Activated CD8-positive, alpha-beta memory T cell treated with anti-CD3 and anti-CD28 coated beads, Interleukin-2, amount 10 ng/mL, durations not matched to agents 7 days and 5 days (primary cell): ENCODE results near the gene SUSD4. TPM values are rescaled to one million over a fixed set of nuclear protein-coding genes. Genes with fewer than 3 reads are reported as not detected.

ENCODE experiments used
- ATAC-seq: fragments of 150-1000 bp; cut with Tn5 transposase; one replicate; pipeline ENCODE4 v1.10.0; 2021; ENCODE audit warnings: moderate library complexity
- CTCF ChIA-PET: fragments of 350-600 bp; sonication (Branson Sonifier 250); formaldehyde crosslinking; loops from one replicate; lab custom pipeline; 2021; ENCODE audit warnings: antibody characterized with exemption; lab: Charles Lee
- DNase-seq: peaks from one replicate; pipeline ENCODE4 v3.0.0-alpha.2; 2020
- H3K27ac Mint-ChIP-seq: one replicate; pipeline ENCODE4 v1.8.0; 2021; ENCODE audit warnings: mild to moderate bottlenecking, mixed read lengths
- H3K27me3 Mint-ChIP-seq: one replicate; pipeline ENCODE4 v1.8.0; 2021; ENCODE audit warnings: mixed read lengths
- H3K36me3 Mint-ChIP-seq: one replicate; pipeline ENCODE4 v1.8.0; 2021; ENCODE audit warnings: mild to moderate bottlenecking, mixed read lengths
- H3K4me1 Mint-ChIP-seq: one replicate; pipeline ENCODE4 v1.8.0; 2021; ENCODE audit warnings: mixed read lengths
- H3K4me3 Mint-ChIP-seq: one replicate; pipeline ENCODE4 v1.8.0; 2021; ENCODE audit warnings: mild to moderate bottlenecking, moderate library complexity, mixed read lengths
- H3K9me3 Mint-ChIP-seq: one replicate; pipeline ENCODE4 v1.8.0; 2022; ENCODE audit warnings: low read depth, mixed read lengths
- total RNA-seq, 2 experiments: library from RNA; stranded (reverse); gene quantifications; one replicate each; pipeline ENCODE4 v1.2.3, GENCODE V29; 2021

SUSD4 gene
- total RNA-seq, 2 experiments from 2014 or later = 0.21 TPM; not detected in 1

DNA sequence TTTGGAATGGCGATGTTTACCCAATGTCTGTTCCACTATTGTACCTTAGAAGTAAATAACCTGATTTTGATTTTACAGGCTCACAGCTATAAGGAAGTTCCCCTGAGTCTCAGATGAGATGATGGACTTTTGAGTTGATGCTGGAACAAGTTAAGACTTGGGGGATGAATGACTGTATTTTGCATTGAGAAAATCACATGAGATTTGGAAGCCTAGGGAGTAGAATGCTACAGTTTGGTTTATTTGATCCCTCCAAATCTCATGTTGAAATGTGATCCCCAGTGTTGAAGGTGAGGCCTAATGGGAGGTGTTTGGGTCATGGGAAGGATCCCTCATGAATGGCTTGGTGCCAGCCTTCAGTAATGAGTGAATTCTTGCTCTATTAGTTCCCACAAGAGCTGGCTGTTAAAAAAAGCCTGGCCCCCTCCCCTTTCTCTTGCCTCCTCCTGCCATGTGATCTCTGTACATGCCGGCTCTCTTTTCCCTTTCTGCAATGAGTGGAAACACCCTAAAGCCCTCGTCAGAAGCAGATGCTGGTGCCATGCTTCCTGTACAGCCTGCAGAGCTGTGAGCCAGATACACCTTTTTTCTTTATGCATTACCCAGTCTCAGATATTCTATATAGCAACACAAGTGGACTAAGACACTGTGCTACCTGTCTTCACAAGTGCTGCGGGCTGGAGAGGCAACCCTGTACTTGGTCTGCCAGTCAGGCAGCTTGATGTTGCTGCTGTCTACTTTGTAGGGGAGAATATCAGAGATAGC, 143.9 kb downstream of the SUSD4 start:
- no peaks in the 10 kb centered on the region for H3K36me3 Mint-ChIP-seq
- no peak overlapping the region for H3K4me3 Mint-ChIP-seq
- CTCF ChIA-PET = no interaction called here
- no peak overlapping the region for H3K27ac Mint-ChIP-seq
- no peaks in the 10 kb centered on the region for H3K27me3 Mint-ChIP-seq
- DNase-seq = peak; percentile 16
- H3K9me3 Mint-ChIP-seq = peaks cover 3% of the 10 kb centered on the region
- ATAC-seq = no peak
- no peaks in the 10 kb centered on the region for H3K4me1 Mint-ChIP-seq

DNA sequence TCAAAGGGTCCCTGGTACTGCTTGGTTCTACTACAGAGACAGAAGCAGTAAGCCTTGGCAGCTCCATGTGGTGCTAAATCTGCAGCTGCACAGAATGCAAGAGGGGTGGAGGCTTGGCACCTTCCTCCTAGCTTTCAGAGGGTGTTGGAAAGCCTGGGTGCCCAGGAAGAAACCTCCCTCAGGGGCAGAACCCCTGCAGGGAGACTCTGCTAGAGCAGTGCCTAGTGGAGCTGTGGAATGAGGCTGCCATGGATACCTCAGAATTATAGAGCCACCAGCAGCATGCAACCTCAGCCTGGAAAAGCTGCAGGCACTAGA, 144.7 kb downstream of the SUSD4 start:
- Mint-ChIP-seq H3K36me3 (no peaks in the 10 kb centered on the region), H3K27ac (no peak overlapping the region), H3K27me3 (no peaks in the 10 kb centered on the region), H3K9me3 (peaks cover 3% of the 10 kb centered on the region), H3K4me3 (no peak overlapping the region), H3K4me1 (no peaks in the 10 kb centered on the region)
- CTCF ChIA-PET = no interaction called here
- peak; percentile 18 for DNase-seq
- ATAC-seq = no peak

DNA sequence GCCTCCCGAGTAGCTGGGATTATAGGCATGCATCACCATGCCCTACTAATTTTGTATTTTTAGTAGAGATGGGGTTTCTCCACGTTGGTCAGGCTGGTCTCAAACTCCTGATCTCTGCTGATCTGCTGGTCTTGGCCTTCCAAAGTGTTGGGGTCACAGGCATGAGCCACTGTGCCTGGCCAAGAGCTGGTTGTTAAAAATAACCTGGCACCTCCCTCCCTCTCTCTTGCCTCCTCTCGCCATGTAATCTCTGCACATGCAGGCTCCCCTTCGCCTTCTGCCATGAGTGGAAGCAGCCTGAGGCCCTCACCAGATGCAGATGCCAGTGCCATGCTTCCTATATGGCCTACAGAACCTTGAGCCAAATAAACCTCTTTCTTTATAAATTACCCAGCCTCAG, 146.2 kb downstream of the SUSD4 start:
- H3K36me3 Mint-ChIP-seq = no peaks in the 10 kb centered on the region
- no peak overlapping the region for H3K27ac Mint-ChIP-seq
- peaks cover 5% of the 10 kb centered on the region for H3K27me3 Mint-ChIP-seq
- ATAC-seq (no peak), DNase-seq (peak; percentile 1)
- CTCF ChIA-PET = no interaction called here
- H3K9me3 Mint-ChIP-seq = peaks cover 3% of the 10 kb centered on the region
- no peaks in the 10 kb centered on the region for H3K4me1 Mint-ChIP-seq
- H3K4me3 Mint-ChIP-seq = no peak overlapping the region

DNA sequence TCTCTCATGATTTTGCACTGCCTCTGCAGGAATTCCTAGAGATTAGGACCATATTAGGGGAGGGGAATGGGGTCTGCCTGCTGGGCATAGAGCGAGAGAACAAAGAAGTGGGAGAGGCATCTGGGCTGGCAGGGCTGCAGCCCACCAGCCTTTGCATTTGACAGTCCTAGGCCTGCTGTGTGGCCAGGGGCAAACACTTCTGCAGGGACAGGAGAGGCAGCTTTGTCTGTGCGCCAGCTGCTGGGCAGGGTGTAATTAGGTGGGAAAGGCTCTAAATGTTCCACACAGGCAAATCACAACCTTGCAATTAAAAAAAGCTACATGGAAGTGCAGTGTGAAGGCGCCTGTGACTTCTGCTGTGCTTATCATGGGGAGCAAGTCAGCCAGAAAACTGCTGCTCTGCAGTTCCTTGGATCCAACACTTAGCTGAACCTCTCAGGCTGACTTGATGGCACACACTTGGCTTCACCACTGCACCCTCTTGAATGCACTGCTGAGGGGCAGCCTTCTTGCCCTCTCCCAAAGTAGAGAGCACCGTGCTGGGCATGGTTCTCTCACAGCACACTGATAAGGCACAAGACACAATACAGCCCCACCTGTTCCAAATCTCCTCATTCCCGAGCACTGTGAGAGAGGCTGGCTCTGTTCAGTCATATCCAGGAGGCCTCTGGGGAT, 147.3 kb downstream of the SUSD4 start:
- no peak for ATAC-seq
- H3K36me3 Mint-ChIP-seq = no peaks in the 10 kb centered on the region
- CTCF ChIA-PET = no interaction called here
- no peaks in the 10 kb centered on the region for H3K4me1 Mint-ChIP-seq
- peaks cover 6% of the 10 kb centered on the region for H3K27me3 Mint-ChIP-seq
- peaks cover 3% of the 10 kb centered on the region for H3K9me3 Mint-ChIP-seq
- DNase-seq = peak; percentile 19
- H3K4me3 Mint-ChIP-seq = no peak overlapping the region
- H3K27ac Mint-ChIP-seq = no peak overlapping the region

DNA sequence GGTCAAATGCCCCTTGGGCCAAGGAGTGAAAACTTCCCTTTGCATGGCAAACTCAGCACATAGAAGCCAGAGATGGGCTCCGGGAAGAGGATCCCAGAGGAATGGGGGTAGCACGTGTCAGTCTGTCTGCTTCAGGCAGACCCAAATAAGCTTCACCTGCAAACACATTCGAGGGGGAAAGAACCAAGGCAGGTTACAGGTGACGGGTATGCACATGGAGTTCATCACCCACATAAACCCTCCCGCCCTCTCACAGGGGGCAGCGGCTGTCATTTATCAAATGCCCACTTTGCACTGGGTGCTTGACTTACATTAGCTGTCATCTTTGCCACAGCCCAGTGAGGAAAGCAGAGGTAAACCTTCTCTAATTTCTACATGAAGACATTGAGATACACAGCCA, 147.9 kb downstream of the SUSD4 start:
- Mint-ChIP-seq H3K9me3 (peaks cover 3% of the 10 kb centered on the region), H3K4me1 (no peaks in the 10 kb centered on the region), H3K27ac (no peak overlapping the region), H3K36me3 (no peaks in the 10 kb centered on the region), H3K4me3 (no peak overlapping the region), H3K27me3 (peaks cover 6% of the 10 kb centered on the region)
- DNase-seq (peak; percentile 14), ATAC-seq (no peak)
- CTCF ChIA-PET = no interaction called here

DNA sequence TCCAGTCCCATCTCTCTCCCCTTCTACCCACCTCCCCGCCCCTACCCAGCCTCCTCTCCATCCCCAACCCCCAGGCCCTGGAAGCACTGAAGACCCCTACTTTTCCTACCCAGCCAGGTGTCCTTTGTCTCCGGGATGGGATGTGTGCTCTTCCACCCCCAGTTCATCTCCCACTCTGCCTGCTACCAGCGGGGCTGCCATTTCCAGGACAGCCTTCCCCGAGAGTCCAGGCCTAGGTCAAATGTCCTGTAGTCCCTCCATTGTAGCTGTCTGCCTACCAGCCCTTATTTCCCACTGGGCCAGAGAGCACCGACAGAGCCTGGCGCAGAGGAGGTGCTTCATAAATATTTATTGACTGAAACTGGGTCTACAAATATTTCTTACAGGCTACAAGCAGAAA, 148.9 kb downstream of the SUSD4 start:
- CTCF ChIA-PET = no interaction called here
- peak; percentile 19 for DNase-seq
- no peak for ATAC-seq
- H3K27me3 Mint-ChIP-seq = peaks cover 6% of the 10 kb centered on the region
- peaks cover 3% of the 10 kb centered on the region for H3K9me3 Mint-ChIP-seq
- H3K4me3 Mint-ChIP-seq = no peak overlapping the region
- H3K4me1 Mint-ChIP-seq = no peaks in the 10 kb centered on the region
- H3K36me3 Mint-ChIP-seq = no peaks in the 10 kb centered on the region
- no peak overlapping the region for H3K27ac Mint-ChIP-seq

DNA sequence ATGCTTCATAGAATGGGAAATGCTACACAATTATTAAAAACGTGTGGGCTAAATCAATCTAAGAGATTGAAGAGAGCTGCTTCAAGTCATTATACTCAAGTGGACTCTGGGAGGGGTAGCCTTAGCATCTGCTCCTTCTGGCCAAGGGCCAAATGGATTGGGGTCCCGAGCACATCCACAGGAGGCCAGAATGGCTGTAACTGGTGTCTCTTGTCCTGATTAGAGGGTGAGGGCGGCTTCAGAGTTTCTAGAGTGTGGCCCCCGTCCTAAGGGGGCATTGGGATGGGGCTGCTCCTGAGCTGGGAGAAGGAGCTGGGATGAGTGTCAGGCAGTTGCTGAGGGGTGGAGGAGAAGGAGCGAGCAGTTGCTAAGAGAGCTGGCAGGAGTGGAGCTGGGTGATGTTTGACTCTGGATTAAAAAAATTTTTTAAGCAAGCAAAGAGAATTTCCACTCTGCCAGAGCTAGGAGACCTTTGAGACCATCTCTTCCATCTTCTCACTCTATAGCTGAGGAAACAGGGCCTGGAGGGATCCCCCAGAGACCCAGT, 149.6 kb downstream of the SUSD4 start:
- CTCF ChIA-PET = no interaction called here
- no peak overlapping the region for H3K27ac Mint-ChIP-seq
- no peak for ATAC-seq
- no peak overlapping the region for H3K4me3 Mint-ChIP-seq
- H3K27me3 Mint-ChIP-seq = peaks cover 6% of the 10 kb centered on the region
- H3K4me1 Mint-ChIP-seq = no peaks in the 10 kb centered on the region
- peak; percentile 22 for DNase-seq
- H3K9me3 Mint-ChIP-seq = peaks cover 3% of the 10 kb centered on the region
- no peaks in the 10 kb centered on the region for H3K36me3 Mint-ChIP-seq

DNA sequence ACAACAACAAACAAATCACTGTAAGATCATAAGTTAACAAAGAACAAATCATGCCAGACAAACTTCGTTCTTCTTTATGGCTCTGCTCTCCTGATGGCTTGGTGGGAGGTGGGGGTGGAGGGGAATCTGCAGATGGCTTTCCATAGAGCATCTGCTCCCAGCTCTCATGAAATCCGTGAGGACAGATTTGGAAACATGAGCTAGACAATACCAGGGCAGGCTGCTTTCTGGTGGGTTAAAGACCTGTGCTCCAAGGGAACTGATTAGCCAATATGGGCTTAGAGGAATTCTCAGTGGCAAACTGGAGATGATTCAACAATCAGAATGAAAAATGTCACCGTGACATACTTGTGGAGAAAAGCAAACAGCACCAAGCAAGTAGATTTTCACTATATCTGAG, 151.5 kb downstream of the SUSD4 start:
- Mint-ChIP-seq H3K4me3 (no peak overlapping the region), H3K9me3 (no peaks in the 10 kb centered on the region), H3K36me3 (no peaks in the 10 kb centered on the region), H3K27me3 (peaks cover 6% of the 10 kb centered on the region), H3K4me1 (no peaks in the 10 kb centered on the region), H3K27ac (no peak overlapping the region)
- ATAC-seq = no peak
- no peak for DNase-seq
- CTCF ChIA-PET = no interaction called here

DNA sequence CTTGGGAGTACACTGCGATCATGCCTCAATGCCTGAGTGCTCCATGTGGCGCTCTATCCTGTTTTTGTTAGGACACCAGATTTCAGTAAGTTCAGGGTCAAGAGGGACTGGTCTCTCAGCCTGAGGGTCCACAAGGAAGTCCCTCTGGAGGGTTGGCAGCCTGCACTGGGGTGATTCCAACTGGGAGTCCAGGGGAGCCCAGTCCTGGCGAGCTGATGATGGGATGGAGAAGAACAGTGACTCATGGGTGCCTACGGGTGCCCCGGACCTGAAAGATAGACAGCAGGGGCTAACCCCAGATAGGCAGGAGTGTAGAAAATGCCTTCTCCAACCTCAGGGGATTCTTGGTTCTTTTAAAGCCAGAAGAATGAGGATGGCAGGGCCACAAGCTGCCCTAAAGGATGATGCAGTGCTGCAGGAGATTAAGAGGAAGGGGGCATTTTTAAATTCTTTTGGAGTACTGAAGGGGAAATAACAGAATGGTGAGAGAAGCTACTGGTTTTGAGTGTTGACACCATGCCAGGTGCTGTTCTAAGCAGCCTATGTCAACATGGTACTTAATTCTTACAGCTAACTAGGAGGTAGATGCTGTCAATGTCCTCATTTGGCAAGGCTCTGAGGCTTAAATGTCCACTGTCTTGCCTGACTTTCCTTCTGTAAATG, 152.5 kb downstream of the SUSD4 start:
- no peak overlapping the region for H3K4me3 Mint-ChIP-seq
- H3K9me3 Mint-ChIP-seq = no peaks in the 10 kb centered on the region
- CTCF ChIA-PET = no interaction called here
- no peak overlapping the region for H3K27ac Mint-ChIP-seq
- no peaks in the 10 kb centered on the region for H3K36me3 Mint-ChIP-seq
- no peaks in the 10 kb centered on the region for H3K4me1 Mint-ChIP-seq
- DNase-seq (no peak), ATAC-seq (no peak)
- peaks cover 6% of the 10 kb centered on the region for H3K27me3 Mint-ChIP-seq

DNA sequence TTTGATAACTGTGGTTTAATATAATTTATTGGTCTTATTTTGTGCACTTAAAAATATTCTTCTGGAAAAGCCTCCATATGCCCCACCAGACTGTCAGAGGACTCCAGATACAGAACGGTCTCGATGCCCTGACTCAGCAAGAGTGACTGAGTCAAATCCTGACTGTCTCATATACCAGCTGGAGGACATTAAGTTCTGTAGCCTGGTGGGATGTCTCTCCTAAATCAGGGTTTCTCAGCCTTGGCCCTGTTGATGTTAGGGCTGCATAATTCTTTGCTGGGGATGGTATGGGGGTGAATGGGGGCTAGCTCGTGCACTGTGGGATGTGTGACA, 153.2 kb downstream of the SUSD4 start:
- H3K27ac Mint-ChIP-seq = no peak overlapping the region
- CTCF ChIA-PET = no interaction called here
- no peaks in the 10 kb centered on the region for H3K9me3 Mint-ChIP-seq
- no peaks in the 10 kb centered on the region for H3K4me1 Mint-ChIP-seq
- H3K27me3 Mint-ChIP-seq = peaks cover 6% of the 10 kb centered on the region
- H3K4me3 Mint-ChIP-seq = no peak overlapping the region
- DNase-seq (no peak), ATAC-seq (no peak)
- H3K36me3 Mint-ChIP-seq = no peaks in the 10 kb centered on the region

DNA sequence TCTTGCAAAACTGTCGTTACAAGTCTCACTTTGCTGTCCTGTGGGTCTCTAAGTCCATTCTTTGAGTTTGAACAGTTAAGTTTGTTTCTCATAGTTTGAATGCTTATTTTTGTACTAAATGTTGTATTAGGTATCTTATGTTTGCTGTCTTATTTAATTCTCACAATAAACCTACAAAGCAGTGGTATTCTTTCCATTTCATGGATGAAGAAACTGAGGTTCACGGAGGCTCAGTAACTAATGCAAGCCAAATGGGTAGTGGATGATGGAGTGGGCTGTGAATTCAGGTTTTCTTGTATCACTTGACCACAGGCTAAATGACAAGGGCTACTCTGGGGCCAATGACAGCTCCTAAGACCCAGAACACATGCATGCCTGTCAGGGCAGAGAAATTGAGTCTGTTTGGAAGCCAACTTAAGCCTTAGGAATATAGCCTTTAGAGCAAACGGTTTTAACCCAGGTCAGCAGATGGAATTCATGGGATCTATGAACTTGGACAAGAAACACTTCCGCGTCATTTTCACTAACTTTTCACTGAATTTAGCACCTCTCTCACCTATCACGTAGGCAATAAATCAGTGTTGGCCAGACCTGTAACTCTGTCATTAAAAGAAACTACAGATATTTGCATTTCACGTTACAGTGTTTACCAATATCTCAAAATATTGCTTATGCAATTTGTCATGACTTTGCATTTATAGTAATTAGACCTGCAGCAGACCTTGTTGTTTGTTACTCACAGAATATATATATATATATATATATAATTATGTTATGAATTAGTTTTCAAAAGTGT, 153.8 kb downstream of the SUSD4 start:
- DNase-seq (no peak), ATAC-seq (no peak)
- peaks cover 6% of the 10 kb centered on the region for H3K27me3 Mint-ChIP-seq
- H3K9me3 Mint-ChIP-seq = no peaks in the 10 kb centered on the region
- CTCF ChIA-PET = no interaction called here
- H3K27ac Mint-ChIP-seq = no peak overlapping the region
- no peaks in the 10 kb centered on the region for H3K4me1 Mint-ChIP-seq
- no peaks in the 10 kb centered on the region for H3K36me3 Mint-ChIP-seq
- no peak overlapping the region for H3K4me3 Mint-ChIP-seq

DNA sequence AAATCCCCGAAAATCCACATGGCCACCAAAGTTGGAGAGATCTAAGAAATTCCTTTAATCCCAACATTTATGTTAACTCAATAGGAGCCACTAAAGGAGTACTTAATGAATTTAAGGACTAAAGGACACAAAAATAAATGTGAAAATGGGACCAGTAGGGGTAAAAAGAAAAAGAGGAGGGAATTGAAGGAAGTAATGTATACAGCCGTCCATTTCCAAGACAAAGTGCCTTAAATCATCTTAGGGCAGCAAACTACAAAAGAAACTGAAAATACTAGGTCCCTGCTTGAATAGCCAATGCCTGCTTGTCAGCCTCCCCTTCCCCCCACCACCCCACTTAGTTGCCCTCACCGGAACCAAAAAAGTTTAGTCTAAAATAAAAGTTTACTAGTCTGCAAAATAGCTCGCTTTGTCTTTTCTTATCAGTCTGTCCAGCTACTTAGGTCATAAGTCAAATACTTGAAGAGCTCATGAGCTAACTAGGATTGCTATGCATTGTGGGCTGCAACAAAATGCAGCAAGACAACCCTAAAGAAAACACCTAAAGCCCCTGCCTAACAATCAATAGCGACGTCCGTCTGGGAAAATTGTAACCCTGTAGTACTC, 154.6 kb downstream of the SUSD4 start:
- DNase-seq (no peak), ATAC-seq (no peak)
- H3K27me3 Mint-ChIP-seq = peaks cover 6% of the 10 kb centered on the region
- no peaks in the 10 kb centered on the region for H3K36me3 Mint-ChIP-seq
- no peak overlapping the region for H3K27ac Mint-ChIP-seq
- no peaks in the 10 kb centered on the region for H3K9me3 Mint-ChIP-seq
- CTCF ChIA-PET = no interaction called here
- H3K4me1 Mint-ChIP-seq = no peaks in the 10 kb centered on the region
- no peak overlapping the region for H3K4me3 Mint-ChIP-seq
